GM21360 (cell line): ENCODE results near the gene SPNS1.
"Not testable (repeated sequence)": the region's sequence is repeated elsewhere in the genome, so short reads cannot be mapped to it uniquely, and the experiment has no call there.

Experiments used
- ATAC-seq: cut with Tn5 transposase; IDR thresholded peaks from one replicate; pipeline ENCODE4 v1.9.1; 2021; ENCODE audit warnings: mild to moderate bottlenecking, moderate library complexity; ENCODE audit not compliant: unreplicated experiment

Gene SPNS1

DNA sequence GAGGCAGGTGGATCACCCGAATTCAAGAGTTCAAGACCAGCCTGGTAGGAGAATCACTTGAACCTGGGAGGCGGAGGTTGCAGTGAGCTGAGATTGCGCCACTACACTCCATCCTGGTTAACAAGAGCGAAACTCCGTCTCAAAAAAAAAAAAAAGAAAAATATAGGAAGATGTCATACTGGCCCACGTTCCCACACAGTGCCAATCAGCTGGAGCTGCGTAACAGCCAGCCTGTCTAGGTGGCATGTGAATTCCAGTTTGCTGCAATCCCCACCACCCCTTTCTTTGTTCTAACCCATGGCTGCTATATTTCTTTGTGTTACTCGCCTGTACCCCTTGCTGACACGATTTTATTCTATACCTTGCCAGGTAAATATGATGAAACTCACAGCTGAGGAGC is 16.4 kb upstream of the SPNS1 start:
- no peak for ATAC-seq

DNA sequence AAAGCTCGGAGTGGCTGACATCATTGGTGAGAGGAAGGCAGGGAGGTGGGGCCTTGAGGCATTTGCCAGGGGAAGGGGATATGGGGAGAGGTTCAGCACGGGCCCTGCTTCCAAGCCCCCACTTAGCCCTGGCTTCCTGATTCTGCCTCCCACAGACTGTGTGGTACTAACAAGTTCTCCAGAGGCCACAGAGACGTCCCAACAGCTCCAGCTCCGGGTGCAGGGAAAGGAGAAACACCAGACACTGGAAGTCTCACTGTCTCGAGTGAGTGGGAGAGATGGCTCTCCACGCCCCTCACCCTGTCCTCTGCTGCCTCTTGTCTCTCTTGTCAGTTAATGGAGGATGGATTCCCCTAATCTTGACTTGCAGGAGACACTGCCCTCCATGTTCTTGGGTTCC is 15.7 kb upstream of the SPNS1 start:
- no peak for ATAC-seq

DNA sequence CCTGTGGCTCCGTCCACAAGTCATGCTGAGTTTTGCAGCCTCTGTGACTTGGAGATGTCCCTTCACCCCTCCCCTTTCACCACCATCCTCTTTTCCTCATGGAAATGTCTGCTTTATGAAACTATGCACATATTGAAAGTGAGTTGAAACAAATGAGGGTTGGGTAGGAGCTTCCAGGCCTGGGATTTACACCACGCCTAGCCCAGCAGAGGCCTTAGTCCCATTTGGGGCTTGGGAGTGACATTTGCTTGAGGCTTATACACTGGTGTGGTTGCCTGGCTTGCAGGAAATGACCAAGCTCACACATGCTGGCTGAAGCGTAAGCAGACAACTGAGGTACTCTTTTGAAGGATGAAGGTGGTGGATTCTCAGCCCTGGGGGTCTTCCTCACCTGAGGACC is 10.5 kb upstream of the SPNS1 start:
- no peak for ATAC-seq

DNA sequence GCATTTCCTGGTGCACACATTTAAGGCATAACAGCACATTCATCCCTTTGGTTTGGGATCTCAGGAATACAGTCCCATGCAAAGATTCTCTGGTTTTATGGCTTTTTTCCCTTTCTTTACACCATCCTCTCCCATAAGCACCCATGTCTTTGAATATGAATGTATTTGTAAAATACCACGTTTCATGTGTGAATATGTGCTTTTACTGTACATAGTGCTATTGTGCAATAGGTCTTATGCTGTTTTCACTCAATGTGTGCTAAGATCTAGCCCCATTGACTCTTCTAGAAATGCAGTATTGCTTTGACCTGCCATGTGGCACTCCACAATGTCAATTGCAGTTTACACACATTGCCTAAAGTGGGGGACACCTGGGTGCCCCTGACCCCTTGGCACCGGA is 10.1 kb upstream of the SPNS1 start:
- ATAC-seq: no peak

DNA sequence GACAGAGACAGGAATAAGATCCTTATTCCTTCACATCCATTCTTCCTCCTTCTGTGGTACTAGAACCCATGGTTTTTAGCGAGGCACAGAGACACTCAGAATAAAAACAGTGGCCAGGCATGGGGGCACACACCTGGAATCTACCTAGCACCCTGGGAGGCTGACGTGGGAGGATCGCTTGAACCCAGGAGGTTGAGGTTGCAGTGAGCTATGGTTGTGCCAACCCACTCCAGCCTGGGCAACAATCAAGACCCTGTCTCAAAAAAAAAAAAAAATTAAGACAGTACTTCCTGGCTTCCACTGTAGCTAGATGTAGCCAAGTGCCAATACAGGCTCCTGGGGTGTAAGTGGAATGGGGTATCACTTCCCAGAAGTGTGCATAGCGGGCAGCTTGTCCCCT is 7.4 kb upstream of the SPNS1 start:
- no peak for ATAC-seq

DNA sequence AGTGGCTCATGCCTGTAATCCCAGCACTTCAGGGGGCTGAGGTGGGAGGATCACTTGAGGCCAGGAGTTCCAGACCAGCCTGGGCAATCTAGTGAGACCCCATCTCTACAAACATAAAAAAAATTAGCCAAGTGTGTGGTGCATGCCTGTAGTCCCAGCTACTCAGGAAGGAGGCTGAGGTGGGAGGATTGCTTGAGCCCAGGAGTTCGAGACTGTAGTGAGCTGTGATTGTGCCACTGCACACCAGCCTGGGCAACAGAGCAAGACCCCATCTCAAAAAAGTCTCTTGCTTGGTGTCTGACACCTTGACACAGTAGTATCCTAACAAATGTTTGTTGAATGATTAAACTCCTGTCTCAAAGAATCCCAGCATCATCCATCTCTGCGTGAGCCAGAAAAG is 4.9 kb upstream of the SPNS1 start:
- not testable (repeated sequence) for ATAC-seq

DNA sequence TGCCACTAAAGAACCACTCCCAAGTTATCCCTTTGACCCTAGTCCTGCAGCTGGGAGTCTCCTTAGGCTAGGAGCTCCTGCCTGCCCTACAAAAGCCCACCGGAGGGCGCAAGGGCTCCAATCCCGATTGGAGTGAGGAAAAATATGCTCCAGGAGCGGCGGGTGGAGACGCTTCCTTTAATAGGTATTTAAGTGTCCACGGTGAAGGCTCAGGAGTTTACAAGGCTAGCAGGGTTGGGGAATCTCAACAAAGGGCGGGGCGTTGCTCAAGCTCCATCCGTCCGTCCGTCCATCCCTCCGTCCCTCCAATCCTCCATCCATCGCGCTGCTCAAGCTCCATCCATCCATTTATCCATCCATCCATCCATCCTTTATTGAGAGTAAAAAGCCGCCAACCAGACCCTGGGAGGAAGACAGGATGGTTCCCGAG is 556 bp upstream of the SPNS1 start:
- peak; percentile 7 for ATAC-seq

DNA sequence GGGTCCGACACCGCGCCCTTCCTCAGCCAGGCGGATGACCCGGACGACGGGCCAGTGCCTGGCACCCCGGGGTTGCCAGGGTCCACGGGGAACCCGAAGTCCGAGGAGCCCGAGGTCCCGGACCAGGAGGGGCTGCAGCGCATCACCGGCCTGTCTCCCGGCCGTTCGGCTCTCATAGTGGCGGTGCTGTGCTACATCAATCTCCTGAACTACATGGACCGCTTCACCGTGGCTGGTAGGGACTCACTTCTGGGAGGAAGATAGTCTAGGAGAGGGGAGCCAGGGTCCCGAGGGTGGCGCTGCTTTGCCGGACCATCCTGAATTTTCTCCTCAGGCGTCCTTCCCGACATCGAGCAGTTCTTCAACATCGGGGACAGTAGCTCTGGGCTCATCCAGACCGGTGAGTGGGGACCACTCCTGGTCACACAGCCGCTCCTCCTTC is 601 bp downstream of the SPNS1 start:
- ATAC-seq: peak; percentile 2

DNA sequence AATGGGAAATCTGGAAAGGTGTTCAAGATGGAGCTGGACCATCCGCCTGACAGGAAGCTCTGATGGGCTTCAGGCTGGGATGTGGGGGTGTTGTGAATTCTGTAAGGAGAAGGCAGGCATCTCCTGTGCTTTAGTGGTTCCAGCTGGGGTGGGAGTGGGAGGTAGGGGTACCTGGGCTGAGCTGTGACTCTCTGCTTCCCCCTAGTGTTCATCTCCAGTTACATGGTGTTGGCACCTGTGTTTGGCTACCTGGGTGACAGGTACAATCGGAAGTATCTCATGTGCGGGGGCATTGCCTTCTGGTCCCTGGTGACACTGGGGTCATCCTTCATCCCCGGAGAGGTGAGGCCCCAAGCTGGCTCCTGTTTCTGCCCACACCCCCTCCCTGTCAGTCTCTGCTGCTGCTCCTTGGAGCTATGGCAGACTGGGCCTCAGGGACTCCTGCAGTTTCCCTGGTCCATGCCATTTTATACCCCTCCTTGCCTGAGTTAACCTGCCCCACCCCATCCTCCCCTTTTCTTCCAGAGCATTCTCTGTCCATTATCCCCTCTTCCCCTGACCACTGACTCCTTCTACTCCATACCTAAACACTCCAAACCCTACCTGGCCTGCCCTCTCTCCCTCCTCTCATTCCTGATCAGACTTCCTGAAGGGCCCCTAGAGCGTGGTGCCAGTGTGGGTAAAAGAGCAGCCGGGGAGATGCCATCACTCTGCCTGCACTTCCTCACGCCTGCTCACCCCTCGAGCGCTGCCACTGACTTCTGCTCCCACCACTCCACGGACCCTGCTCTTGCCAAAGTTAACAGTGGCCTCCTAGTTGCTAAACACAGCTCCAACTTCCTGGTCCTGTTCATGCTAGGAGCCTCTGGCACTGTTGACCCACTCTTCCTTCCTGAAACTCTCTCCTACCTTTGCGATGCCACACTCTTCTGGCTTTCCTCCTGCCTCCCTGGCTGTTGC is 3.4 kb downstream of the SPNS1 start:
- ATAC-seq: no peak

DNA sequence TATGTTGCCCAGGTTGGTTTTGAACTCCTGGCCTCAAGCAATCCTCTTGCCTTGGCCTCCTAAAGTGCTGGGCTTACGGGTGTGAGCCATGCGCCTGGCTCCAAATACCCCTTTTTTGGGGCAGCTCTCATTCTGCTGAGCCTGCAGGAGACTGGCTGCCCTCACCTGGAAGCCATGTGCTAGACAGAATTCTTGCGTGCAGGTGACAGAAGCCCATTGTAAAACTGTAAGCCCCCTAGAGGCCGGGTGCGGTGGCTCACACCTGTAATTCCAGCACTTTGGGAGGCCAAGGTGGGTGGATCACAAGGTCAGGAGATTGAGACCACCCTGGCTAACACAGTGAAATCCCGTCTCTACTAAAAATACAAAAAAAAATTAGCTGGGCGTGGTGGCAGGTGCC is 5.8 kb downstream of the SPNS1 start:
- not testable (repeated sequence) for ATAC-seq

DNA sequence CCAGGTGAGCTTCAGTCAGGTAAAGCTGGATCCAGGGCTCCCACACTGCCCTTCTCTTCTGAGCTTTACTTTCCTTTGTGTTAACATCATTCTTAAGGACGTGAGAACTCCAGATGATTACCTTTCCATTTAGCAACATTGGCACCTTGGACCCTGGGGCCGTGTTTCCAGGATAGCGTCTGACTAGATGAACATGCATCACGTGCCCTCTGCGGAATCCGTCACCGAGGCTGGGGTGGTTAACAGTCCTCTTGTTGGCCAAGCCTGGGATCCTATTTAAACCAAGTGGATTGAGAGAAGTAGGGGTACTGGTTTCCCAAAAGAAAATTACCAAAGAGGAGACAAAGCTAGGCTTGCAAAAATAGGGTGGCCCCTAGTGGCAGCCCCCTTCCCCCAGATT is 6.4 kb downstream of the SPNS1 start:
- ATAC-seq: no peak

DNA sequence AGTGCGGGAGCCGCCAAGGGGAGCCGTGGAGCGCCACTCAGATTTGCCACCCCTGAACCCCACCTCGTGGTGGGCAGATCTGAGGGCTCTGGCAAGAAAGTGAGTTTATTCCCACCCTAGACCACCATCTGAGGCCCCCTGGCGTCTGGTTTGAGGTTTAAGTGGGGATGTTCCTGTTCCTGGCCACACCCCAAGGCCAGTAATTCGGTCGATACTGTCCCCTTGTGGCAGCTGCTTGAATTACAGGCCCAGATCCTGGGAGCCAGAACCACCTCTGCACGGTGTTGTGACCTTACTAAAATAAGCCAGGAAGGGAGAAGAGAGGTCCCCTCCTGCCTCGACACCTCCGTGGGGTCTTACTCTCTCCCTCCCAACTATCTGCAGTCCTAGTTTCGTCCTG is 6.9 kb downstream of the SPNS1 start:
- no peak for ATAC-seq

DNA sequence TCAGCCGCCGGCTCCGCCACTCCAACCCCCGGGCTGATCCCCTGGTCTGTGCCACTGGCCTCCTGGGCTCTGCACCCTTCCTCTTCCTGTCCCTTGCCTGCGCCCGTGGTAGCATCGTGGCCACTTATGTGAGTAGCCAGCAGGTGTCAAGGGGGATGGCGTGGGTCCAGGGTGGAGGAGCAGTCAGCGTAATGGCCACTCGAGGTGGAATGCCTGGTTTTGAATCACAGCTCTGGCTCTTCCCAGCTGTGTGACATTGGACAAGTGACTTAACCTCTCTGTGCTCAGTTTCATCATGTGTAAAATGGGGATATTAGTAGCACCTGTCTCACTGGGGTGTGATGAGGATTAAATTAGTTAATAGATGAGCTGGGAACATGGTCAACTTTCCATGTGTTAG is 7.8 kb downstream of the SPNS1 start:
- ATAC-seq: no peak

DNA sequence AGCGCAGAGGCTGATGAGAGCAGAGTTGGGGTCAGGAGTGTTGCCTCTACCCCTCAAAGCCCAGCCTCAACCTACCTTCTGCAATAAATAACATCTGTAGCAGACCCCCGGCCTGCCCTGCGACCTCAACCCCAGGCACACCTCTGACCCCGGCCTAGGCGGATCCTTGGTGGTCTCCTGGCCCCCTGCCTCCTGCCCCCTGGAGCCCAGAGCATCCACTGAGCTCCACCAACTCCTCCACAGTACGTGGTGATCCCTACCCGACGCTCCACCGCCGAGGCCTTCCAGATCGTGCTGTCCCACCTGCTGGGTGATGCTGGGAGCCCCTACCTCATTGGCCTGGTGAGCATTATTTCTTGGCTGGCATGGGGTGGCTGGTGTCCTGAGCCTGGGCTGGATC is 8.4 kb downstream of the SPNS1 start:
- no peak for ATAC-seq

DNA sequence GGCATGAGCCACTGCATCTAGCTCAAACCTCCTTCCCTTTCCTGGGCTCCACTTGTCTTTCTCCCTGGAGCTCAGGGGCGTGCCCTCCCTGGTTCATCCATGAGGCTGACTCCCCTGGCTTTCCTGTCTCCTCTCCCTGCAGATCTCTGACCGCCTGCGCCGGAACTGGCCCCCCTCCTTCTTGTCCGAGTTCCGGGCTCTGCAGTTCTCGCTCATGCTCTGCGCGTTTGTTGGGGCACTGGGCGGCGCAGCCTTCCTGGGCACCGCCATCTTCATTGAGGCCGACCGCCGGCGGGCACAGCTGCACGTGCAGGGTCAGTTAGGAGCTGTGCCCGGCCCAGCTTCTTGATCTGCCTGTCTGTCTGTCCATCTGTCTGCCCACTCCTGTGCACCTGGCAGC is 9.1 kb downstream of the SPNS1 start:
- ATAC-seq: no peak

DNA sequence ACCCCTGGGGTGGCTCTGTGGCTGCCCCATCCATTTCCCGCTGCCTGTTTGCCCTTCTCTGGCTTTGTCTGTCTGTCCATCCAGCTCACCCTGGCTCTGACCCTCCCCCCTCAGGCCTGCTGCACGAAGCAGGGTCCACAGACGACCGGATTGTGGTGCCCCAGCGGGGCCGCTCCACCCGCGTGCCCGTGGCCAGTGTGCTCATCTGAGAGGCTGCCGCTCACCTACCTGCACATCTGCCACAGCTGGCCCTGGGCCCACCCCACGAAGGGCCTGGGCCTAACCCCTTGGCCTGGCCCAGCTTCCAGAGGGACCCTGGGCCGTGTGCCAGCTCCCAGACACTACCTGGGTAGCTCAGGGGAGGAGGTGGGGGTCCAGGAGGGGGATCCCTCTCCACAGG is 9.5 kb downstream of the SPNS1 start:
- no peak for ATAC-seq

DNA sequence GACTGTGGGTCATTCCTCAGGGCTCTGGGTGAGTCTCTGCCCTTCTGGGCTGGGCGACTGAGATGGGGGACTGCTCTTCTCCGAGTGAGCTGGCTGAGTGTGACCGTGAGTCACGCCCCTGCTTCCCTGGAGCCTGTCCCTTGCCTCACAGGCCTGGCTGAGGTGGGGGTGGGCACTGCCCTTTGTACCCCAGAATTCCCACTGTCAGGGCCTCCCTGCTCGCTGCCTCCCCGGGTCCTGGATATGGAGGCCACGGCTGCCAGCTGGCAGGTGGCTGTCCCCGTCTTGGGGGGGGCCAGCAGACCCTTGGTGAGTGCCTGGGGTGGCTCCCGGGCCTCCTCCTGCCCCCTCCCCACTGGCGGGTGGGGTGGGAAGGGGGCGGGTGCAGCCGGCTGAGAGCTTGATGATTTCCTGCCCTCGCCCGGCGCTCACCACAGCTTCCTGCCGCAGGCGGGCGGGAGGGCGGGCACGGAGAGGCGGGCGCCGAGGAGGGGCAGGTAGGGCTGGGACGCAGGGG is 10.1 kb downstream of the SPNS1 start, which contains the start of gene LAT:
LAT (plus strand) TSS at position 434 of the 517 bp plus-strand sequence. CDS start 366 bp downstream, outside the sequence.
- no peak for ATAC-seq

DNA sequence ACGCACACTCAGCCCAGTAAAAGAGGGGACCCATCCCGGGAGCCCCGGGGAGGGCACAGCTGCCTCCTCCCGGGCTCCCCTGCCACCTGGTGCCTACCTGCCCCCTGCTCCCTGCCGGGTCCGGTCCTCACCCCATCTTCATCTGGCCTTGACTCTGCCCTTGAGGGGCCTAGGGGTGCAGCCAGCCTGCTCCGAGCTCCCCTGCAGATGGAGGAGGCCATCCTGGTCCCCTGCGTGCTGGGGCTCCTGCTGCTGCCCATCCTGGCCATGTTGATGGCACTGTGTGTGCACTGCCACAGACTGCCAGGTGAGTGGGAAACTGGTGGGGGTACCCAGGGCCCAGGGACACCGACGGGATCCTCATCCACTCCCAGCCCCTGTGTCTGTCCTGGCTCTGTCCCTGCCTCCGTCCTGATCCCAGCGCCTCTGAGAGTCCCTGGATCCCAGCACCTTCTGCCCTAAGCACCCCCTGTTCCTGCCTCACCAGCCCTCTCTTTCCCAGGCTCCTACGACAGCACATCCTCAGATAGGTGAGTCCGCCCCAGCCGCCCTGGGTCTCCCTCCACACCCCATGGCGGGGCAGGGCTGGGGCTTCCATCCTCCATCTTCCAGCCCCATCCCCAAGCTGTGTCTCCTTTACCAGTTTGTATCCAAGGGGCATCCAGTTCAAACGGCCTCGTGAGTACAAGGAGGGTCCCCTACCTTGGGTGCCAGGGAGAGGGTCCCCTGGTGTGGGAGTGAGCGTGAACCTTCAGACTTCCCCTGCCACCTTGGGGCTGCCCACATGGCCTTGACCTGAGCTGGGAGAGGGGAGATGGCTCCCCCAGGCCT is 10.8 kb downstream of the SPNS1 start:
- ATAC-seq: no peak

DNA sequence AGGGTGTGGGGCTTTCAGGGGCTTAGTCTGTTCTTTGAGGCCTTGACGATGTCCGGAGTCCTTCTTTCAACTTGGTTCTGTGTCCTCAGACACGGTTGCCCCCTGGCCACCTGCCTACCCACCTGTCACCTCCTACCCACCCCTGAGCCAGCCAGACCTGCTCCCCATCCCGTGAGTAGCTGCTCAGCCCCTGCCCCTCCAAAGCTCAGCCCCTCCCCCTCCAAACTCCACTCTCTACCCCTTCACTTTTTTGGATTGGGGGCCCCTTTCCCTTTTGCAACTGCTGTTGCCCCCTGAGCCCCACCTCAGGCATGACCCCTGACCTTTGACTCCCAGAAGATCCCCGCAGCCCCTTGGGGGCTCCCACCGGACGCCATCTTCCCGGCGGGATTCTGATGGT is 11.5 kb downstream of the SPNS1 start:
- ATAC-seq: no peak

DNA sequence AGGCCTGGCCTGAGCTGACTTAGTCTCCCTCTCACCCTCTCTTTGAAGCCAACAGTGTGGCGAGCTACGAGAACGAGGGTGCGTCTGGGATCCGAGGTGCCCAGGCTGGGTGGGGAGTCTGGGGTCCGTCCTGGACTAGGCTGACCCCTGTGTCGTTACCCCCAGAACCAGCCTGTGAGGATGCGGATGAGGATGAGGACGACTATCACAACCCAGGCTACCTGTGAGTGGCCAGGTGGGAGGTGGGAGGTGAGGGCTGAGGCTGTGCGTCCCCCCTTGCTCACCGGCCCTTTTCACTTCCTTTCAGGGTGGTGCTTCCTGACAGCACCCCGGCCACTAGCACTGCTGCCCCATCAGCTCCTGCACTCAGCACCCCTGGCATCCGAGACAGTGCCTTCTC is 11.9 kb downstream of the SPNS1 start:
- no peak for ATAC-seq

DNA sequence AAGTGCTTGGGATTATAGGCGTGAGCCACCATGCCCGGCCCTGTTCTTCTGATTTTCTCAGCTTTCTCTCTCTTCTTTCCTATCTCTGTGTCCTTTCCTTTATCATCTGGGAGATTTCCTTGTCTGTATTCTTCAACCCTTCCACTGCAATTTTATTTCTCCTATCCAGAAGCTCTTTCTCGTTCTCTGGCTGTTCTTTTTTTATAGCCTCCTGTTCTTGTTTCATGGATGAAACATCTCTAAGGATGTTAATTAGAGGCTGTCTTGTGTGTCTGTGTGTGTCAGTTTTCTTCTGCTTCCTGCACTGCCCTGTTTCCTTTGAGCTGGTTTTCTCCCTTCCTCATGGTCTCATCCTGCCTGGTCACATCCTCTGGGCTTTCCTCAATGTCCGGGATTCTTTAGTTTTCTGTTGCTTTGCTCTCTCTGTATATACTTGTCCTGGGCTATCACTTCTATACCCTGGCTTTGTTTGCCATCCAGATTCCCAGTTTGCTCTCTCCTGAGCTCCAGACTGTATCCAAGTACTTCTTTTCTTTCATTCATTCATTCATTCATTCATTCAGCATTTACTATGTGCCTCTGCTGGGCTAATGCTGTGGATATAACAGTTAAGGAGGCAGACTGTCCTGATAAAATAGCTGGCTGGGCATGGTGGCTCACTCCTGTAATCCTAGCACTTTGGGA is 12.7 kb downstream of the SPNS1 start:
- ATAC-seq: no peak
